ENCODE data around the gene CARD10. TPM values are rescaled to one million over a fixed set of nuclear protein-coding genes. Genes with fewer than 3 reads are reported as not detected.
"Not testable (repeated sequence)": the region's sequence is repeated elsewhere in the genome, so short reads cannot be mapped to it uniquely, and the experiment has no call there.

Gene CARD10
- total RNA-seq, 1 experiment from 2014 or later, result 63.9 TPM

- not testable (repeated sequence) for BruUV-seq (replicated peaks); DNase-seq; H3K79me2 ChIP-seq (ENCODE audit: low read depth); H3K27me3 ChIP-seq (ENCODE audit: insufficient read depth, low read depth); H3K9me3 ChIP-seq (ENCODE audit: insufficient read depth, low read depth); H2AFZ ChIP-seq; H3K9me2 ChIP-seq (ENCODE audit: insufficient read depth); H3K27ac ChIP-seq; H3K4me3 ChIP-seq; H3K4me2 ChIP-seq; H3K36me3 ChIP-seq (ENCODE audit: low read depth); H4K20me1 ChIP-seq (ENCODE audit: insufficient read depth)
- peaks cover 41% of the 10 kb centered on the region for H3F3A ChIP-seq (ENCODE audit: insufficient read depth, low read depth)
- POLR2A ChIA-PET (ENCODE audit: unreplicated experiment), result interaction anchor here (0.6 kb wide), 1 partner anchor 255 kb away, joined by 7 read pairs; no protein-coding TSS in a partner anchor
- CTCF ChIA-PET, result interaction anchor here (0.8 to 3.9 kb wide), 7 partner anchors 24 to 764 kb away, joined by 3 to 21 read pairs (median 5); partner anchors contain the start of gene IFT27
- H3K4me1 ChIP-seq (replicated peaks; ENCODE audit: insufficient read depth), result peaks cover 60% of the 10 kb centered on the region
- intact Hi-C loops (cut with micrococcal nuclease; ENCODE audit: unreplicated experiment), result loop anchor here (1.0 to 10.0 kb wide), 7 partner anchors 28 to 425 kb away; partner anchors contain the start of genes ANKRD54, C1QTNF6, EIF3L and LGALS1
Measured at GRCh38 chr22:37539790-37540189, 20.6 kb upstream of the CARD10 start.

GRCh38 chr22:37538590-37539357 is 19.6 kb upstream of the CARD10 start:
- H4K20me1 ChIP-seq (ENCODE audit: insufficient read depth), result no peaks in the 10 kb centered on the region
- H3K4me3 ChIP-seq, result no peak overlapping the region
- POLR2A ChIA-PET (ENCODE audit: unreplicated experiment), result interaction anchor here (0.6 kb wide), 1 partner anchor 254 kb away, joined by 7 read pairs; no protein-coding TSS in a partner anchor
- H3F3A ChIP-seq (ENCODE audit: insufficient read depth, low read depth), result peaks cover 49% of the 10 kb centered on the region
- no peaks in the 10 kb centered on the region for H3K9me3 ChIP-seq (ENCODE audit: insufficient read depth, low read depth)
- intact Hi-C loops (cut with micrococcal nuclease; ENCODE audit: unreplicated experiment), result loop anchor here (1.0 to 10.0 kb wide), 7 partner anchors 29 to 426 kb away; no protein-coding TSS in a partner anchor
- TF ChIP-seq EZH2 (IDR thresholded peaks at IDR 0.05; ENCODE audit: low read depth), result no peak
- peak; percentile 99 for TF ChIP-seq CTCF (conservative IDR thresholded peaks at IDR 0.05)
- CTCF ChIA-PET, result interaction anchor here (0.5 to 3.9 kb wide), 9 partner anchors 8 to 325 kb away, joined by 3 to 21 read pairs (median 5); no protein-coding TSS in a partner anchor
- H2AFZ ChIP-seq, result peak overlapping the region; percentile 70
- H3K4me1 ChIP-seq (replicated peaks; ENCODE audit: insufficient read depth), result peaks cover 60% of the 10 kb centered on the region
- peak; percentile 92 to 95 for DNase-seq
- no peaks in the 10 kb centered on the region for H3K79me2 ChIP-seq (ENCODE audit: low read depth)
- peak overlapping the region; percentile 46 for H3K27ac ChIP-seq
- H3K9me2 ChIP-seq (ENCODE audit: insufficient read depth), result no peaks in the 10 kb centered on the region
- no TSS peak for BruUV-seq (replicated peaks)
- H3K27me3 ChIP-seq (ENCODE audit: insufficient read depth, low read depth), result no peaks in the 10 kb centered on the region
- H3K4me2 ChIP-seq, result peak overlapping the region; percentile 76
- H3K36me3 ChIP-seq (ENCODE audit: low read depth), result no peaks in the 10 kb centered on the region

- ChIA-PET CTCF (no interaction called here), POLR2A (ENCODE audit: unreplicated experiment) (no interaction called here)
- no TSS peak for BruUV-seq (replicated peaks)
- no peak for DNase-seq
- no peak overlapping the region for H3K4me3 ChIP-seq
- H4K20me1 ChIP-seq (ENCODE audit: insufficient read depth), result no peaks in the 10 kb centered on the region
- H3K9me2 ChIP-seq (ENCODE audit: insufficient read depth), result no peaks in the 10 kb centered on the region
- intact Hi-C loops (cut with micrococcal nuclease; ENCODE audit: unreplicated experiment), result loop anchor here (10.0 kb wide), 1 partner anchor 430 kb away; no protein-coding TSS in a partner anchor
- H3K9me3 ChIP-seq (ENCODE audit: insufficient read depth, low read depth), result no peaks in the 10 kb centered on the region
- H3K79me2 ChIP-seq (ENCODE audit: low read depth), result no peaks in the 10 kb centered on the region
- H3K4me2 ChIP-seq, result no peak overlapping the region
- H3K27ac ChIP-seq, result peak overlapping the region; percentile 79; the same call in 1 of the 2 replicates
- no peaks in the 10 kb centered on the region for H3K27me3 ChIP-seq (ENCODE audit: insufficient read depth, low read depth)
- H3K36me3 ChIP-seq (ENCODE audit: low read depth), result no peaks in the 10 kb centered on the region
- H3F3A ChIP-seq (ENCODE audit: insufficient read depth, low read depth), result peaks cover 39% of the 10 kb centered on the region
- peaks cover 42% of the 10 kb centered on the region for H3K4me1 ChIP-seq (replicated peaks; ENCODE audit: insufficient read depth)
- TF ChIP-seq EZH2 (IDR thresholded peaks at IDR 0.05; ENCODE audit: low read depth), result no peak
- no peak for TF ChIP-seq CTCF (conservative IDR thresholded peaks at IDR 0.05)
- H2AFZ ChIP-seq, result no peak overlapping the region
Measured at GRCh38 chr22:37535159-37535558, 15.9 kb upstream of the CARD10 start.
